ENCODE results near the gene SYPL2.

- TF ChIP-seq POLR2A (IDR thresholded peaks at IDR 0.05) = no peak
- TF ChIP-seq, protein P1, sequence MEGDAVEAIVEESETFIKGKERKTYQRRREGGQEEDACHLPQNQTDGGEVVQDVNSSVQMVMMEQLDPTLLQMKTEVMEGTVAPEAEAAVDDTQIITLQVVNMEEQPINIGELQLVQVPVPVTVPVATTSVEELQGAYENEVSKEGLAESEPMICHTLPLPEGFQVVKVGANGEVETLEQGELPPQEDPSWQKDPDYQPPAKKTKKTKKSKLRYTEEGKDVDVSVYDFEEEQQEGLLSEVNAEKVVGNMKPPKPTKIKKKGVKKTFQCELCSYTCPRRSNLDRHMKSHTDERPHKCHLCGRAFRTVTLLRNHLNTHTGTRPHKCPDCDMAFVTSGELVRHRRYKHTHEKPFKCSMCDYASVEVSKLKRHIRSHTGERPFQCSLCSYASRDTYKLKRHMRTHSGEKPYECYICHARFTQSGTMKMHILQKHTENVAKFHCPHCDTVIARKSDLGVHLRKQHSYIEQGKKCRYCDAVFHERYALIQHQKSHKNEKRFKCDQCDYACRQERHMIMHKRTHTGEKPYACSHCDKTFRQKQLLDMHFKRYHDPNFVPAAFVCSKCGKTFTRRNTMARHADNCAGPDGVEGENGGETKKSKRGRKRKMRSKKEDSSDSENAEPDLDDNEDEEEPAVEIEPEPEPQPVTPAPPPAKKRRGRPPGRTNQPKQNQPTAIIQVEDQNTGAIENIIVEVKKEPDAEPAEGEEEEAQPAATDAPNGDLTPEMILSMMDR (IDR thresholded peaks at IDR 0.05) = no peak
Measured at GRCh38 chr1:109427171-109427467, 39.2 kb upstream of the SYPL2 start.

Measured in ovary (tissue), 3 donors.